PC-9 (cell line): ENCODE results near the gene PTPRR.

Experiments used
- CTCF ChIP-seq: fragments of 200-600 bp; sonication (generic); conservative IDR thresholded peaks from 2 replicates; pipeline ENCODE4 v1.6.1; 2017; ENCODE audit warnings: mixed run types, antibody characterized with exemption, mild to moderate bottlenecking, moderate library complexity
- EZH2 ChIP-seq: fragments of 200-600 bp; sonication (generic); IDR thresholded peaks from 2 replicates; pipeline ENCODE4 v1.8.0; 2017; ENCODE audit warnings: antibody characterized with exemption, low read depth

GRCh38 chr12:70744178-70744577 lies 176.4 kb downstream of the PTPRR start:
- TF ChIP-seq CTCF (no peak), EZH2 (no peak)
